ENCODE results near the gene CDK4. TPM values are rescaled to one million over a fixed set of nuclear protein-coding genes. Genes with fewer than 3 reads are reported as not detected.

Gene CDK4
- total RNA-seq, 1 experiment from 2014 or later = 218 TPM

DNA sequence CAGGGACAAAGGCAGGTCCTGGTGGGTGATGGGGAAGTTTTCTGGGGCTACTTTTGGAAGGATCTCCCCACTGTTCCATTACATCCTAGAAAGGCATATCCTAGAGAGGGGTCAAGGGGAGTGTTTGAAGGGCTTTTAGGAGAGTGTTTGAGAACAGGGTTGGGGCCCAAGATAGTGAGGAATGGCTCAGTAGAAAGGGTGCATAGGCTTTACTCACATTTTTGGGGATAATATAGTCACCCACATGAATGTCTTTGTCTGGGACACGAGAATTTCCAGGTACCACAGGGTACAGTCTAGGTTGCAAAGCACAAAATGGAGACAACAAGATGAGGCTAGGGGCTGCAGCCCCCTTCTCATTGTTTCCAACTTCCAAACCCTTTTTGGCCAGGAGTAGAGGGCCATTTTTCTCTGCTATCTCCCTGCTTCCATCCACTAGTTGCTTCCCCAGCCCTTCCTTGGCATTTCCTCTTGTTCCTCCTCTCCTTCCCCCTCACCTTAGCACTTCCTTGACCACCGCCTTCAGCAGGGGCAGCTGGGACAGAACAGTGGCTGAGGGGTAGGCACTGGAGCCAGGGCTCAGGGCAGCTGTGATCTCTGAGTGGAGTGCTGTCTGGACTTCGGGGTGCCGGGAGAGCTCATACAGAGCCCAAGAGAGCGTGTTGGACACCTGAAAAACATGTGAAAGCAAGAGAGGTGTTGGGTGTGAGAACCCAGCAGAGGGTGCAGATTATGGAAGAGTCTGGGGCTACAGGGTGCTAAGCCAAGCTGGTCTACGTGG, 12.0 kb upstream of the CDK4 start:
- H3K4me2 ChIP-seq (ENCODE audit: insufficient read depth, insufficient read length, low read length) = peak overlapping the region; percentile 80
- no peaks in the 10 kb centered on the region for H3K79me2 ChIP-seq (ENCODE audit: insufficient read depth, low read length)
- no peak overlapping the region for H3K9ac ChIP-seq (ENCODE audit: extremely low read depth, insufficient read length, low read length)
- Mint-ChIP-seq H3K27me3 (ENCODE audit: low read depth) (peaks cover 48% of the 10 kb centered on the region), H3K27ac (no peak overlapping the region), H3K9me3 (no peaks in the 10 kb centered on the region), H3K4me1 (peaks cover 27 to 40% of the 10 kb centered on the region in 2 experiments), H3K4me3 (peak overlapping the region; percentile 57 to 75; a peak in 4 of 5 replicates), H3K36me3 (ENCODE audit: insufficient read depth in 1 of 3, low read depth in 3 of 3) (peaks cover 5 to 18% (median 10%) of the 10 kb centered on the region in 3 experiments; a peak in 6 of 7 replicates)
- H3K23me2 ChIP-seq (ENCODE audit: insufficient read length, low read depth, low read length, poor library complexity, severe bottlenecking) = peaks cover 25% of the 10 kb centered on the region
- H3K27me3 ChIP-seq (ENCODE audit: insufficient read depth, low read length) = peaks cover 31% of the 10 kb centered on the region; the same call in 1 of the 2 replicates
- H4K20me1 ChIP-seq (ENCODE audit: control insufficient read depth, insufficient read depth, insufficient read length) = no peaks in the 10 kb centered on the region
- no peak overlapping the region for H4K8ac ChIP-seq (replicated peaks; ENCODE audit: insufficient read length, low read depth, low read length)
- H3K4me1 ChIP-seq (ENCODE audit: insufficient read depth, low read length) = peaks cover 3% of the 10 kb centered on the region; the same call in 1 of the 2 replicates
- no peak overlapping the region for H3K18ac ChIP-seq (ENCODE audit: insufficient read length, low read depth, low read length)
- H3K9me3 ChIP-seq (ENCODE audit: control insufficient read depth, low read depth, low read length) = no peaks in the 10 kb centered on the region
- no peak overlapping the region for H4K91ac ChIP-seq (ENCODE audit: insufficient read length, low read depth, low read length)
- H3T11ph ChIP-seq (ENCODE audit: low read length) = no peak overlapping the region
- no peak overlapping the region for H3K4ac ChIP-seq (ENCODE audit: low read depth, low read length)
- no peak overlapping the region for H2AFZ ChIP-seq (ENCODE audit: low read length)
- H4K5ac ChIP-seq (ENCODE audit: insufficient read length, low read depth, low read length) = no peak overlapping the region
- no CpG with 5 or more reads among the region's 6 CpGs for WGBS (ENCODE audit: extremely low coverage, insufficient read length, low lambda C conversion rate)
- TF ChIP-seq CTCF (conservative IDR thresholded peaks at IDR 0.05) = no peak
- H3K23ac ChIP-seq (ENCODE audit: insufficient read length, low read depth, low read length) = no peak overlapping the region
- H3K27ac ChIP-seq (ENCODE audit: insufficient read length, low read depth, low read length) = no peak overlapping the region
- no peak overlapping the region for H2BK5ac ChIP-seq (ENCODE audit: insufficient read length, low read length)
- H3K14ac ChIP-seq (ENCODE audit: insufficient read depth, low read length) = no peak overlapping the region
- no peaks in the 10 kb centered on the region for H3K79me1 ChIP-seq (ENCODE audit: insufficient read depth, low read depth, low read length, poor library complexity, severe bottlenecking)
- H2BK15ac ChIP-seq (ENCODE audit: low read depth, low read length) = no peak overlapping the region
- no peak overlapping the region for H2BK12ac ChIP-seq (ENCODE audit: insufficient read length, low read depth, low read length)
- H2BK120ac ChIP-seq (ENCODE audit: low read depth, low read length, poor library complexity, severe bottlenecking) = no peak overlapping the region
- DNase-seq = no peak
- no peak overlapping the region for H2AK5ac ChIP-seq (ENCODE audit: insufficient read length, low read length)
- H3K56ac ChIP-seq (ENCODE audit: insufficient read length, low read depth, low read length) = no peak overlapping the region
- H2BK20ac ChIP-seq (ENCODE audit: low read depth, low read length, poor library complexity, severe bottlenecking) = no peak overlapping the region

Data from H9 (cell line).